ENCODE measurements around the gene SLC2A4RG. TPM values are rescaled to one million over a fixed set of nuclear protein-coding genes. Genes with fewer than 3 reads are reported as not detected.

SLC2A4RG gene
- polyA plus RNA-seq, 3 donors from 2014 or later = 1.5 to 3.6 (median 3.2) TPM

DNA sequence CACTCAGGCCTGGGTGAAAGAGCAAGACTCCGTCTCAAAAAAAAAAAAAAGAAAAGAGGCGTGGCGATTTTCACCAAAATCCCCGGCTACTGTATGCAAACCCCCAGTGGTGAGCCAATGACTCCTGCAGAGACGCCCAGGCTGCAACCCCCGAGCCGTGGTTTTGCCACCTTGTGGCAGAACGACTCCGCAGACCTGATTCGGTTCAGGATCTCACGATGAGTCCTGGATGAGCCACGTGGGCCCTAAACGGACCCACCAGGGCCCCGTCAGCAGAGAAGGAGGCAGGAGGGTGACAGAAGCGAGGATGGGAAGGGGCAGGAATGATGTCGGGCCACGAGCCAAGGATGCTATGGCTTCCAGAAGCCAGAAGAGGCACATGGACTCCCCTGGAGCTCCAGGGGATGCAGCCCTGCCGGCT lies 42.5 kb downstream of the SLC2A4RG start:
- DNase-seq = peak in 1 of 3 donors; percentile 50
- Mint-ChIP-seq H3K27me3 (ENCODE audit: low read depth in 3 of 3) (peaks cover 0 to 2% (median 0%) of the 10 kb centered on the region in 3 donors), H3K9me3 (no peaks in the 10 kb centered on the region), H3K4me3 (no peak overlapping the region), H3K27ac (no peak overlapping the region), H3K4me1 (no peaks in the 10 kb centered on the region), H3K36me3 (no peaks in the 10 kb centered on the region)

DNA sequence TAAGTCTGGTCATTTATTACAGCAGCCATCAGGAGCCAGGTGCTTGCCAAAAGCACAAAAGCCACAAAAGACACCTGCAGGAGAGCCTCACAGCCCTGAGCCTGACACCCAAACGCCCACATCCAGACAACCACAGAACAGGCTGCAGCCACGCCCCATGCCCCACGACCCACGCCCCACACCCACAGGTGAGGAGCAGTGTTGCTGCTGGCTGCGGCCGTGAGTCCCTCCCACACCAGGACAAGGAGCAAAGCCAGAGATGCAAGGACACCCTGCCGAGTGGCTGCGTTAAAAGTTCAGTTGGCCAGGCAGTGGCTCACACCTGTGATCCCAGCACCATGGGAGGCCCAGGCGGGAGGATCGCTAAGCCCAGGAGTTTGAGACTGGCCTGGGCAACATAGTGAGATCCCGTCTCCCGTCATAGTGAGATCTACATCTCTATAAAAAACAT lies 43.0 kb downstream of the SLC2A4RG start:
- Mint-ChIP-seq H3K27ac (no peak overlapping the region), H3K36me3 (no peaks in the 10 kb centered on the region), H3K4me3 (no peak overlapping the region), H3K9me3 (no peaks in the 10 kb centered on the region), H3K27me3 (ENCODE audit: low read depth in 3 of 3) (peaks cover 0 to 2% (median 0%) of the 10 kb centered on the region in 3 donors), H3K4me1 (no peaks in the 10 kb centered on the region)
- no peak for DNase-seq

DNA sequence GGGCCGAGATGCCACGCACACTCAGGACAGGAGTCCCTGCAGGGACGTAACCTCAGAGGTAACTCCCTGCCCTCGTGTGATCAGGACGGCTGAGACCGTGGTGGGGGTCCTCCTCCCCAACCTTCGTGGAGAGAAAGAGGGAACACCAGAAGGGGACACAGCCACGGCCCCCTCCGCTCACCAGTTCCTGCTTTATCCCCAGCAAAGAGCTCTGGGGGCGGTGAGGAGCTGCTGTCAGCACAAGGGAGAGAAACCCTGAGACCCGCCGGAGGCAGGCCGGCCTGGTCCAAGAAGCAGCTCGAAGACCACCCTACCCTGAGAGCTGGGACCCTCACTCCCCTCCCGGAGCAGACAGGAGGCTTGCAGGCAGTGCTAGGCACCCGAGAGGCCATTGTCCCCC lies 44.4 kb downstream of the SLC2A4RG start:
- Mint-ChIP-seq H3K4me1 (no peaks in the 10 kb centered on the region), H3K9me3 (no peaks in the 10 kb centered on the region), H3K36me3 (no peaks in the 10 kb centered on the region), H3K27ac (no peak overlapping the region), H3K27me3 (ENCODE audit: low read depth in 3 of 3) (peaks cover 2% of the 10 kb centered on the region in 3 donors), H3K4me3 (no peak overlapping the region)
- DNase-seq = no peak

DNA sequence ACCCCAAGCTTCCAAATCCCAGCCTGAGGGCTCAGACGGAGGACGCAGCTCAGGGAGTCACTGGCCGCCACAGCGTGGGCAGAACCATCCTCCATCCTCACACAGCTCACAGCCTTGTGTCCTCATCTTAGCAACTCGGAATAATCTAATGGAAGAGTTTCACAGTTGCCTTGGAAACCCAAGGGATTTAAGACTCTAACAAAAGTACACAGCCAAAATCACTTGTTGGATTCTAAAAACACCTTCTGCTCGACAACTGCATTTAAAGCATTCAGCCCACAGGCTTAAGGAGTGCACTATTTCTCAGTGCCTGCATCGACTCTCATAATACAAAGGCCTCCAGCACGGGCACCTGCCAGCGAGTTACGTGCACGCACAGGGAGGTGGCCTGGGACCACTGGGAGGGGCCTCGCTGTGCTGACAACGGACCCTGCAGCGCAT lies 46.1 kb downstream of the SLC2A4RG start:
- Mint-ChIP-seq H3K4me3 (no peak overlapping the region), H3K9me3 (no peaks in the 10 kb centered on the region), H3K4me1 (no peaks in the 10 kb centered on the region), H3K27me3 (ENCODE audit: low read depth in 3 of 3) (peaks cover 2 to 5% (median 2%) of the 10 kb centered on the region in 3 donors), H3K27ac (no peak overlapping the region), H3K36me3 (no peaks in the 10 kb centered on the region)
- DNase-seq = no peak

DNA sequence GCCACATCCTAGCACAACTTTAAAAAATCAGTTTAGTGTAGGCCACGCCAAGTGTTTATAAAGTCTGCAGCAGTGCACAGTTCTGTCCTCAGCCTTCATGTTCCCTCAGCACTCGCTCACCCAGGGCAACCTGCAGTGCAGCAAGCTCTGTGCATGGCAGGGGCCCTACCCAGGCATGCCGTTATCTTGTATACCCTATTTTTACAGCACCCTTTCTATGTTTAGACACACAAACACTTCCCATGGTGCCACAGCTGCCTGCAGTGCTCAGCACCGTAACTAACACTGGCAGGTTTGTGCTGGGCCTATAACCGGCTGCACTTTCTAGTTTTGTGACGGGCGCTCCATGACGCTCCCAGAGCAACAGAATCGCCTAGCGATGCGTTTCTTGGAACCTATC lies 47.7 kb downstream of the SLC2A4RG start:
- no peaks in the 10 kb centered on the region for H3K9me3 Mint-ChIP-seq
- H3K4me3 Mint-ChIP-seq = no peak overlapping the region
- no peaks in the 10 kb centered on the region for H3K36me3 Mint-ChIP-seq
- peaks cover 2 to 3% (median 2%) of the 10 kb centered on the region in 3 donors for H3K27me3 Mint-ChIP-seq (ENCODE audit: low read depth in 3 of 3)
- no peaks in the 10 kb centered on the region for H3K4me1 Mint-ChIP-seq
- H3K27ac Mint-ChIP-seq = no peak overlapping the region
- DNase-seq = no peak

DNA sequence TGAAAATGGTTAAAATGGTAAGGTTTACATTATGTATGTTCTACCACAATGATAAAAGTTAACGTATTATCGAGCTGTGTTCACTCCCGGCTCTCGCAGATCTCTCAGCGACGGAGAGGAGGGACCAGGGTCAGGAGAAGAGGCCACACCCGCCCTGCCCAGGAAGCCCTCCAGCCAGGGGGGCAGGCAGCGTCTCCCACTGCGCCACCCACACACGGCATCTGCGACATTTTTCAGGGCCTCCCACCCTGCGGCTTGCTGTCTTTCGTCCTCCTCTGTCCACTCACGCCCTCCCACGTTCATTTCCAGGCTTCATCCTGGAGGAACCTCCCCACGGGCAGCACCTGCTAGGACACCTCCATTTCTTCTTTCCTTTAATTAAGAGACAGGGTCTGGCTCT lies 48.2 kb downstream of the SLC2A4RG start:
- Mint-ChIP-seq H3K36me3 (no peaks in the 10 kb centered on the region), H3K27ac (no peak overlapping the region), H3K4me3 (no peak overlapping the region), H3K9me3 (no peaks in the 10 kb centered on the region), H3K4me1 (no peaks in the 10 kb centered on the region), H3K27me3 (ENCODE audit: low read depth in 3 of 3) (peaks cover 2 to 3% (median 2%) of the 10 kb centered on the region in 3 donors)
- DNase-seq = no peak

DNA sequence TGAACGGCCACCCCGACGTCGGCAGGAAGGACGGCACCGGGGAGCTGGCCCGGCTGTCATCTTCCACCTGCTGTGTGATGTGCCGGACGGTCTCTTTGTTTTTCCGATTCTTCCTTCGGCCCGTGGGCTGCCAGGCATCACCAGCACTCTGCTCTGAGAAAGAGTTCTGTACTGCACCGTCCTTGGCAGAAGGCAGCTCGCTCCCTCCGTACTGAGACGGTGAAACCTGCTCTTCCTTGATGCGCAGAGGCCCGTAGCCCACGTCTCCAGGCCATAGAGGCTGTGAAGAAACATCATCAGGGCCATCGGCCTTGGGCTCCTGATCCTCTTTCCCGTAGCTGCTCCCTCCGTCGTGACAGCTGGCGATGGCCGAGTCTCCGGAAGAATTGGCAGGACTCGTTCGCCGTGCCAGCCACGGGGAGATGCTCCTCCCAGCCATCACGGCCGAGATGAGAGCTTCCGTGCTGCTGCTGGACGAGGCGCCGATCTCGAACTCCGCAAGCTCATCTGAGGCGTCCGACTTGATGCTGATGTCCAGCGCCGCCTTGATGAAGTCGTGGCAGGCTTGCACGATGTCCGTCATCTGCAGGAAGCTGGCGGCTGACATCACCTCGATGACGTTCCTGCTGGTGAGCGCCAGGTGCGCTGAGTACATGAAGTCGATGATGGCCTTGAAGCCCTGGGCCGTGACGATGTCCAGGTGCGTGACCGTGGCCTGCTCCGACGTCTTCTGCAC lies 50.4 kb downstream of the SLC2A4RG start:
- H3K4me1 Mint-ChIP-seq = no peaks in the 10 kb centered on the region
- H3K27me3 Mint-ChIP-seq (ENCODE audit: low read depth in 3 of 3) = peaks cover 2 to 6% (median 3%) of the 10 kb centered on the region in 3 donors
- H3K4me3 Mint-ChIP-seq = no peak overlapping the region
- H3K9me3 Mint-ChIP-seq = no peaks in the 10 kb centered on the region
- H3K36me3 Mint-ChIP-seq = no peaks in the 10 kb centered on the region
- DNase-seq = no peak
- no peak overlapping the region for H3K27ac Mint-ChIP-seq

DNA sequence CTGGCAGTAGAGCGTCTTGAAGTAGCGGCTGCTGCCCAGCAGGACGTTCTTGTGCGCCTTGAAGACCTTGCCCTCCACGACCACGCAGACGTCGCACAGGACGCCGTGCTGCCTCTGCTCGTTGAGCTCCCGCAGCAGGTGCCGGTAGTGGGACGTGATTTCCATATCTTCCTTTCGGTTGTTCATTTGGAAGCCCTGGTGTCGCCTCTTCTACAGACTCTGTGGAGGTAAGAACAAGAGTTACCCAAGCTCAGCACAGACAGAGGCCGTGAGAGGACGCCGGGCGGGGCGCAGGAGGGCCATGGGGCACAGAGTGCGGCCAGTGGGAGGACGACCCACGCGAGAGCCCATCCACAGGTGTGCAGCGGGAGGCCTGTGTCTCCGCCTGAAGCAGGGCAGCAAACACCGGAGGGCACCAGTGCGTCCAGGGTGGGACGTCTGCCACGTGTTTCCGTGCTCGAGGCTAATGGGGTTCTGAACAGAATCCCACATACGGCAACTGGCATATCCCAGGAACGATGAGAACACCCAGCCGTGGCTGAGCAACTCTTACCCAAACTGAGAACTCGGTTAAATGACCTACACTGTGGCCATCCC lies 51.1 kb downstream of the SLC2A4RG start:
- Mint-ChIP-seq H3K4me1 (no peaks in the 10 kb centered on the region), H3K9me3 (no peaks in the 10 kb centered on the region), H3K27me3 (ENCODE audit: low read depth in 3 of 3) (peaks cover 2 to 6% (median 3%) of the 10 kb centered on the region in 3 donors), H3K36me3 (no peaks in the 10 kb centered on the region), H3K27ac (no peak overlapping the region), H3K4me3 (no peak overlapping the region)
- no peak for DNase-seq

DNA sequence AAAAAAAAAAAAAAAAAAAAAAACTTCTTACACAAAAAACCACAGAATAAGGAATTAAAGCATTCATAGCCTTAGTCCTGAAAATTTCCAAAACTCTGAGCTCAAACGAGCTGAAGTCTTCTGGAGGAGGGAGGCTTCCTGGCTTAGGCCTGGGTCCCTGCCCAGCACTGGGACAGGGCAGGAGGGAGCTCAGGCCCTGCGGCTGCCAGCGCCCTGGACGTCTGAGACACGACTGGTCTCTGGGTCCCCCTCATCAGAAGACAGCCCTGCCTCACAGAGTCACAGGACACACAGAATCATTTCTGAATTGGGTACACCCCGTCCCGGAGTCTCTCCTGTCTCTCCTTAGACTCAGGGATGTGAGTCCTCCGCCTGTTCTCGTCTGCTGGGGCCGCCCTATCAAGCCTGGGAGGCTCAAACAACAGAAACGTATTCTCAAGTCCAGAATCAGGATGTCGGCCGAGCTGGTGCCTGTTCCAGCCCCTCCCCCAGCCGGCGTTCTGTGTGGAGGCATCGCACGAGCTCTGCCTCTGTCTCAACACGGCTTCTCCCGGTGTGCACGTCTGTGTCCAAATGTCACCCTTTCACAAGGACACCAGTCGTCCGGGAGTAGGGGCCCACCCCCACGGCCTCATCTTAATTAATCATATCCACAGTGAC lies 52.1 kb downstream of the SLC2A4RG start:
- no peak overlapping the region for H3K27ac Mint-ChIP-seq
- H3K4me1 Mint-ChIP-seq = no peaks in the 10 kb centered on the region
- H3K4me3 Mint-ChIP-seq = no peak overlapping the region
- no peak for DNase-seq
- H3K9me3 Mint-ChIP-seq = no peaks in the 10 kb centered on the region
- no peaks in the 10 kb centered on the region for H3K36me3 Mint-ChIP-seq
- peaks cover 3 to 6% (median 4%) of the 10 kb centered on the region in 3 donors for H3K27me3 Mint-ChIP-seq (ENCODE audit: low read depth in 3 of 3)

DNA sequence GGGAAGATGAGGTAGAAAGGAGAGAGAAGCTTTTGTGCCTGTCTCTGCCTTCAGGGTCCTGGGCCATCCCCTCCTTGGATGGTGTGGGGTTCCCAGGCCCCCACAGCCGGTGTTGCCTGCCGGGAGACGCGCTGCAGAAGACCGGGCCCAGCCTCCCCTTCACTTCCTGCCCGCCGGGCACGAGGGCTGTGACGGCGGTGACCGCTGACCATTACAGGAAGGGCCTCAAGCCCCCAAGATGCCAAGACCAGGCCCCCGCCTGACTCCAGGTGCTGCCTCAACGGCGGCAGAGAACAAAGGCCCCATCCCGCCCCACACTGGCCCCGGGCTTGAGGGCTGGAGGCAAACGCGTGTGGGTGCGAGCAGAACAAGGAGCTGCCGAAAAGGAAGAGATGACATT lies 53.3 kb downstream of the SLC2A4RG start:
- peaks cover 3 to 6% (median 4%) of the 10 kb centered on the region in 3 donors for H3K27me3 Mint-ChIP-seq (ENCODE audit: low read depth in 3 of 3)
- H3K4me1 Mint-ChIP-seq = no peaks in the 10 kb centered on the region
- no peak overlapping the region for H3K4me3 Mint-ChIP-seq
- H3K9me3 Mint-ChIP-seq = no peaks in the 10 kb centered on the region
- DNase-seq = no peak
- no peaks in the 10 kb centered on the region for H3K36me3 Mint-ChIP-seq
- H3K27ac Mint-ChIP-seq = no peak overlapping the region

Other genes with a start within 250 kb of the SLC2A4RG start
- gene EEF1A2, start 240.7 kb upstream of the SLC2A4RG start, polyA plus RNA-seq = not detected
- gene PPDPF, start 219.0 kb upstream of the SLC2A4RG start, polyA plus RNA-seq = 10 to 100 TPM; 14.9 to 84.3 (median 41.9) TPM
- gene PTK6, start 202.4 kb upstream of the SLC2A4RG start, polyA plus RNA-seq = under 1 TPM in 1 of 3 donors, not detected in 2; 0.37 TPM
- gene SRMS, start 192.0 kb upstream of the SLC2A4RG start, polyA plus RNA-seq = not detected
- not detected for gene FNDC11, start 185.6 kb upstream of the SLC2A4RG start, polyA plus RNA-seq
- gene HELZ2, start 165.5 kb upstream of the SLC2A4RG start, polyA plus RNA-seq = 10 to 100 TPM in 1 of 3 donors, 1 to 10 TPM in 2; 2.4 to 11.3 (median 3.7) TPM
- 10 to 100 TPM in 1 of 3 donors, 1 to 10 TPM in 1, not detected in 1; 2.7 to 11.4 TPM for gene GMEB2, start 112.7 kb upstream of the SLC2A4RG start, polyA plus RNA-seq
- 1 to 10 TPM in 2 of 3 donors, under 1 TPM in 1; 0.36 to 1.6 (median 1.1) TPM for gene STMN3, start 86.4 kb upstream of the SLC2A4RG start, polyA plus RNA-seq
- 1 to 10 TPM in 2 of 3 donors, not detected in 1; 1.5 to 7.3 TPM for gene RTEL1, start 81.5 kb upstream of the SLC2A4RG start, polyA plus RNA-seq
- not detected for gene TNFRSF6B, start 43.1 kb upstream of the SLC2A4RG start, polyA plus RNA-seq
- gene ARFRP1, start 31.8 kb upstream of the SLC2A4RG start, polyA plus RNA-seq = 10 to 100 TPM; 43.0 to 72.7 (median 54.3) TPM
- 10 to 100 TPM; 26.6 to 64.1 (median 33.9) TPM for gene ZGPAT, start 31.7 kb upstream of the SLC2A4RG start, polyA plus RNA-seq
- 100 to 1,000 TPM; 177 to 227 (median 180) TPM for gene LIME1, start 3.1 kb upstream of the SLC2A4RG start, polyA plus RNA-seq
- under 1 TPM; 0.16 to 0.32 (median 0.32) TPM for gene ZBTB46, start 91.5 kb downstream of the SLC2A4RG start, polyA plus RNA-seq
- gene ABHD16B, start 121.7 kb downstream of the SLC2A4RG start, polyA plus RNA-seq = under 1 TPM in 1 of 3 donors, not detected in 2; 0.34 TPM
- 10 to 100 TPM; 67.5 to 90.8 (median 79.3) TPM for gene TPD52L2, start 125.5 kb downstream of the SLC2A4RG start, polyA plus RNA-seq
- gene DNAJC5, start 155.3 kb downstream of the SLC2A4RG start, polyA plus RNA-seq = 1 to 10 TPM; 1.4 to 8.2 (median 2.9) TPM
- 10 to 100 TPM; 19.3 to 35.5 (median 30.8) TPM for gene UCKL1, start 216.6 kb downstream of the SLC2A4RG start, polyA plus RNA-seq
- gene ZNF512B, start 230.2 kb downstream of the SLC2A4RG start, polyA plus RNA-seq = under 1 TPM in 2 of 3 donors, not detected in 1; 0.36 to 0.63 TPM
- 10 to 100 TPM in 1 of 3 donors, 1 to 10 TPM in 2; 6.5 to 13.2 (median 8.5) TPM for gene SAMD10, start 239.9 kb downstream of the SLC2A4RG start, polyA plus RNA-seq
- gene PRPF6, start 241.4 kb downstream of the SLC2A4RG start, polyA plus RNA-seq = 10 to 100 TPM; 52.6 to 94.4 (median 63.1) TPM